AG04449 (cell line): Measurements from ENCODE around the gene RNLS.

Experiments used
- CTCF ChIA-PET: fragments of 350-600 bp; formaldehyde crosslinking; extraction: SDS; loops from one replicate; lab custom pipeline; 2021; ENCODE audit warnings: antibody characterized with exemption; lab: Yijun Ruan, JAX
- POLR2A ChIA-PET: fragments of 400-600, 350-600 bp; formaldehyde crosslinking; extraction: SDS; loops from one replicate; lab custom pipeline; 2020; ENCODE audit warnings: antibody characterized with exemption, inconsistent platforms; lab: Yijun Ruan, JAX
- DNase-seq: peaks from one replicate; pipeline ENCODE4 v3.0.0-alpha.2; 2010; ENCODE audit warnings: low read depth, low spot score
- H3K4me3 ChIP-seq: 2 replicates; pipeline ENCODE4 v1.5.1; 2011; ENCODE audit warnings: low read depth, mild to moderate bottlenecking, control low read depth, low read length
- CTCF ChIP-seq: IDR thresholded peaks from one replicate; pipeline ENCODE4 v1.5.1; 2011; ENCODE audit warnings: mild to moderate bottlenecking, moderate library complexity, low read length, control low read depth, inconsistent platforms; ENCODE audit not compliant: insufficient read depth; ENCODE audit errors: missing control alignments

Gene RNLS

DNA sequence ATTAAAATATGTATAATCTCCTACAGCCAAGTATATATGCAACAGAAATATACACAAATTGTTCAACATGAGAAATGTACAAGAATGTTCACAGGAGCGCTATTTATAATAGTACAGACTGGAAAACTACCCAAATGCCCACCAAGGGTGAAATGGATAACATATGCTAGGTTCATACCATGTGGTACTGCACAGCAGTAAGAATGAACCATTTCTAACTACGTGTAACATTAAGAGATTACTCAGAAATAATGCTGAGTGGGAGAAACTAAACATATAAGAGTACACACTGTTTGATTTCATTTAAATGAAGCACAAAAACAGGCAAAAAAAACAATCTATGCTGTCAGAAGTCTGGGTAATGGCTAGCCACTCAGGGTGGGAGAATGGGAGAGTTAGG lies 45.8 kb downstream of the RNLS start:
- no peak for DNase-seq
- ChIA-PET POLR2A (no interaction called here), CTCF (interaction anchor here (1.5 kb wide), 1 partner anchor 20 kb away, joined by 3 read pairs; no protein-coding TSS in a partner anchor)
- H3K4me3 ChIP-seq: no peak overlapping the region
- TF ChIP-seq CTCF: no peak

GRCh38 chr10:88536437-88536836 lies 46.7 kb downstream of the RNLS start:
- no peak for TF ChIP-seq CTCF
- POLR2A ChIA-PET: no interaction called here
- CTCF ChIA-PET: interaction anchor here (1.0 to 1.5 kb wide), 2 partner anchors 16 to 21 kb away, joined by 3 read pairs; no protein-coding TSS in a partner anchor
- H3K4me3 ChIP-seq: no peak overlapping the region
- no peak for DNase-seq

DNA sequence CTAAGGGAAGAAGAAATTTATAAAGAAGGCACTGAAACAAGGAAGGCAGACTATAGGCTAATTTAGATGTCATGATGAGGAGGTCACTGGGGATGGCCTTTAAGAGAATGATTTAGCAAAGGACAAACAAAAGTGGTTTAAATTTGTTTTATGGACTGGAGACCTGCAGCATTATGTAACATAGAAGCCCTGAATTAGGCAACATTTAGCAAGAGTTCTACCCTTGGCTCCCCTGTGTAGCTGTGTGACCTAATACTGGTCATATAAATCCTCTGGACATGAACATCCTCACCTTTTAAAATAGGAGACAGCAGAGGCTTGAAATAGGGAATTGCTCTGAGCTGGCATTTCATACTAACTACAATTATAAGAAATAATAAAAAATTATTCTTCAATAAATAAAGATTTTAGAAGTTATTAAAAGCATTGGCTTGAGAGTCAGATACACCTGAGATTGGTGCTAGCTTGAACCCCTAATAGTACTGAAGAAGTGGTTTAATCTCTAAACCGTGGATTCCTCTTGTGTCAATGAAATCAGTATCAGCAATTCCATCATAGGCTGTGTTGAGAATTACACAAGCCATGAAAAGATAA lies 48.9 kb downstream of the RNLS start:
- no peak for TF ChIP-seq CTCF
- H3K4me3 ChIP-seq: no peak overlapping the region
- DNase-seq: no peak
- POLR2A ChIA-PET: no interaction called here
- CTCF ChIA-PET: no interaction called here

DNA sequence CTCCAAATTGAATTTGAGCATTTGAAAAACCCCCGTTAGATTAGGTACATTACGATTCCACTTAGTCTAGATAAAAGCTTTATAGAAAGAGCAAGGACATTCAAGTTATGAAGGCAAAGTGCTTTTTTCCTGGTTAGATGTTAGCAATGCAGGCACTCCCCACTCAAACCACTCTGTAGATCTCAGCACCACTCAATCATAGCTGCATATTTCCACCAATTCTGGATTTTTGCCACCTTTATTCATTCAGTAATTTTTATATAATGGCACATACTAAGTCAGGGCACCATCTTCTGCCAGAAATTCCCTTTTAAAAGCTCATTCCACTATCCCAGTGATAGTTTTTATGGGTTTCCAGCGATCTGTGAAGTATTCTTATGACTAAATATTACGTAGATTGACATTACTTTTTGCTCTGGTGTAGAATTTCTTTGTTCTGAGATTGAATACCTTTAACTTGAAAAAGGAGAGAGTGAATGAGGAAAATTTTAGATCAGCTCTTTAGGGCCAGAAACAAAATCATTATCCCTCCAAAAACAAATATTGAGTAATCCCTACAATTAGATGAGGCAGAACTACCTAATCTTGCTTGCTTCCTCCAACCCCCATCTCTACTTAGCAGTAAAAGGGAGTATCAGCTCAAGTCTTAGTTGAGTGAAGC lies 51.6 kb downstream of the RNLS start:
- TF ChIP-seq CTCF: no peak
- ChIA-PET POLR2A (no interaction called here), CTCF (interaction anchor here (0.7 to 1.2 kb wide), 3 partner anchors 10 to 672 kb away, joined by 3 to 4 read pairs (median 3); no protein-coding TSS in a partner anchor)
- H3K4me3 ChIP-seq: no peak overlapping the region
- DNase-seq: no peak

- DNase-seq: no peak
- CTCF ChIA-PET: interaction anchor here (1.2 kb wide), 2 partner anchors 142 to 672 kb away, joined by 3 to 4 read pairs; no protein-coding TSS in a partner anchor
- no peak for TF ChIP-seq CTCF
- POLR2A ChIA-PET: no interaction called here
- H3K4me3 ChIP-seq: no peak overlapping the region
Measured at GRCh38 chr10:88530629-88531391, 52.3 kb downstream of the RNLS start.

DNA sequence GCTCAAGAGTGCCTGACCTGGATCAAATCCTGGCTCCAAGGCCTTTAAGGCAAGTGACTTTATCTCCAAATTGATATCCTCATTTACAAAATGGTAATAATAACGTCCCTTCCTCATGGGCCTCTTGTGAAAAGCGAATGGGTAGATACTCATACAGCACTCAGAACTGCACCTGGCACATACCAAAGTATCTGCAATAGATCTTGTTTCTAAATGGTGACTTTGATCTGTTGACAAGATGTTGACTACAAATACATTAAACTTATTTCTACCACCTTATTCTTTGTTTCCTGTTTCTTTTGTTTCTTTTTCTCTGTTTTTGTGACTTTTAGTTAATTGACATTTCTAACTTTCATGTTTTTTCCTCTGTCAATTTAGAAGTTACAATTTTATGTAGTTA lies 53.0 kb downstream of the RNLS start:
- no peak overlapping the region for H3K4me3 ChIP-seq
- POLR2A ChIA-PET: no interaction called here
- CTCF ChIA-PET: no interaction called here
- TF ChIP-seq CTCF: no peak
- DNase-seq: no peak
